Stomach (tissue), 9 donors: Measurements from ENCODE around the gene HPGDS. TPM values are rescaled to one million over a fixed set of nuclear protein-coding genes. Genes with fewer than 3 reads are reported as not detected.

Experiments
- DNase-seq, 2 donors: peaks; one replicate each; pipeline versions ENCODE4 v3.0.0 to v3.0.0-alpha.2; 2013 to 2019
- H3K27ac ChIP-seq, 5 donors: fragments of 200-600 bp in 4 of 5; sonication (generic) in 4 of 5; one replicate each; pipeline ENCODE4 v1.5.1; 2013 to 2019; ENCODE audit warnings: mild to moderate bottlenecking in 1 of 5, moderate library complexity in 1 of 5
- H3K27me3 ChIP-seq, 3 donors: fragments of 200-600 bp; sonication (generic); one replicate each; pipeline ENCODE4 v1.5.1; 2017 to 2019; ENCODE audit warnings: mixed run types in 1 of 3
- H3K36me3 ChIP-seq, 4 donors: fragments of 200-600 bp; sonication (generic); 1 replicate in 3 of 4; 2 replicates in 1 of 4; pipeline ENCODE4 v1.5.1; 2016 to 2019
- H3K4me1 ChIP-seq, 4 donors: fragments of 200-600 bp; sonication (generic); one replicate each; pipeline ENCODE4 v1.5.1; 2016 to 2019
- H3K4me3 ChIP-seq, 4 donors: fragments of 200-600 bp; sonication (generic) in 3 of 4; one replicate each; pipeline ENCODE4 v1.5.1; 2016 to 2019; ENCODE audit warnings: mild to moderate bottlenecking in 1 of 4
- H3K9me3 ChIP-seq, 4 donors: fragments of 200-600 bp; sonication (generic); one replicate each; pipeline ENCODE4 v1.5.1; 2016 to 2019
- CTCF ChIP-seq, 7 experiments: fragments of 450-650 bp in 4 of 7; fragments of 200-600 bp in 3 of 7; sonication (generic) in 3 of 7; IDR thresholded peaks; one replicate each; pipeline ENCODE4 v1.5.1; 2016 to 2019; ENCODE audit warnings: antibody characterized with exemption in 7 of 7, control low read depth in 2 of 7, mild to moderate bottlenecking in 1 of 7
- EP300 ChIP-seq: sonication (generic); formaldehyde crosslinking; IDR thresholded peaks from one replicate; pipeline ENCODE4 v1.6.1; 2017; ENCODE audit warnings: antibody characterized with exemption
- POLR2A ChIP-seq, 4 donors: fragments of 450-650 bp; IDR thresholded peaks; one replicate each; pipeline ENCODE4 v1.6.1; 2016; ENCODE audit warnings: antibody characterized with exemption in 4 of 4, control low read depth in 2 of 4, mild to moderate bottlenecking in 1 of 4, moderate library complexity in 1 of 4
- POLR2AphosphoS5 ChIP-seq, 3 donors: sonication (generic); formaldehyde crosslinking; IDR thresholded peaks; one replicate each; pipeline ENCODE4 v1.6.1; 2016; ENCODE audit warnings: antibody characterized with exemption in 3 of 3
- WGBS, 5 donors: extraction: QIAGEN DNeasy Blood & Tissue Kit in 3 of 5; methylation state at CpG; one replicate each; pipeline versions ENCODE4 v1.1.5 to v1.1.7; 2013 to 2018; 5-methylcytosine and 5-hydroxymethylcytosine counted together
- intact Hi-C: fragments of 100-400 bp; cut with DNase I; formaldehyde crosslinking; loops from one replicate; pipeline ENCODE4 v1.15.1; 2023; ENCODE audit warnings: low total_unique reads
- polyA plus RNA-seq, 3 donors: library from polyadenylated mRNA; stranded (reverse); fragments of 200-250 nt; gene quantifications; one replicate each; pipeline ENCODE4 v1.2.3, GENCODE V29; 2013
- total RNA-seq, 5 donors: library from RNA; depleted of rRNA; stranded (reverse); fragments of >200 nt; gene quantifications; one replicate each; pipeline versions ENCODE4 v1.1.0 to v1.2.3, GENCODE V29; 2014 to 2016
- donor health status: healthy with polysubstance abuse.
- donor health status: Bipolar disorder and iron deficiency.
- donor health status: healthy.

Gene HPGDS
- total and polyA plus RNA-seq, 8 donors = 0.30 to 26.4 (median 3.8) TPM; not detected in 2

- no peaks in the 10 kb centered on the region for H3K9me3 ChIP-seq
- TF ChIP-seq EP300 = no peak
- TF ChIP-seq POLR2AphosphoS5 (IDR thresholded peaks at IDR 0.05) = no peak
- no peak for TF ChIP-seq POLR2A (IDR thresholded peaks at IDR 0.05)
- no peak for TF ChIP-seq CTCF (IDR thresholded peaks at IDR 0.05)
Measured at GRCh38 chr4:94346541-94346940, 3.9 kb upstream of the HPGDS start.

GRCh38 chr4:94345969-94346368 lies 3.3 kb upstream of the HPGDS start:
- Histone ChIP-seq H3K36me3 (no peaks in the 10 kb centered on the region), H3K27me3 (no peaks in the 10 kb centered on the region), H3K27ac (peak overlapping the region in 2 of 5 donors; percentile 6 to 35), H3K4me1 (no peaks in the 10 kb centered on the region), H3K4me3 (no peak overlapping the region), H3K9me3 (no peaks in the 10 kb centered on the region)
- intact Hi-C loops = no loop called here
- no peak for DNase-seq
- no peak for TF ChIP-seq POLR2A (IDR thresholded peaks at IDR 0.05)
- WGBS, 5 donors = 14 to 34% (median 22%) methylated on average over 2 of the region's 2 CpGs

More at GRCh38 chr4:94346541-94346940, 3.9 kb upstream of the HPGDS start:
- H3K27me3 ChIP-seq = no peaks in the 10 kb centered on the region
- intact Hi-C loops = no loop called here
- H3K4me3 ChIP-seq = no peak overlapping the region
- DNase-seq = no peak
- no peaks in the 10 kb centered on the region for H3K4me1 ChIP-seq
- no peaks in the 10 kb centered on the region for H3K36me3 ChIP-seq
- no peak overlapping the region for H3K27ac ChIP-seq

GRCh38 chr4:94345266-94345665 lies 2.6 kb upstream of the HPGDS start:
- no peaks in the 10 kb centered on the region for H3K9me3 ChIP-seq
- no peaks in the 10 kb centered on the region for H3K27me3 ChIP-seq
- no peaks in the 10 kb centered on the region for H3K36me3 ChIP-seq
- TF ChIP-seq CTCF (IDR thresholded peaks at IDR 0.05) (no peak), POLR2AphosphoS5 (IDR thresholded peaks at IDR 0.05) (no peak), EP300 (no peak), POLR2A (IDR thresholded peaks at IDR 0.05) (no peak)
- no peaks in the 10 kb centered on the region for H3K4me1 ChIP-seq
- peak in 1 of 2 donors; percentile 14 for DNase-seq
- H3K4me3 ChIP-seq = no peak overlapping the region
- 46 to 62% (median 55%) methylated on average over 4 of the region's 4 CpGs for WGBS, 5 donors
- peak overlapping the region in 2 of 5 donors; percentile 6 to 35 for H3K27ac ChIP-seq
- intact Hi-C loops = no loop called here

- TF ChIP-seq POLR2A (IDR thresholded peaks at IDR 0.05) (no peak), EP300 (no peak), CTCF (IDR thresholded peaks at IDR 0.05) (no peak), POLR2AphosphoS5 (IDR thresholded peaks at IDR 0.05) (no peak)
- H3K4me1 ChIP-seq = no peaks in the 10 kb centered on the region
- H3K27me3 ChIP-seq = no peaks in the 10 kb centered on the region
- no peak overlapping the region for H3K27ac ChIP-seq
- intact Hi-C loops = no loop called here
- no peak overlapping the region for H3K4me3 ChIP-seq
- no peaks in the 10 kb centered on the region for H3K9me3 ChIP-seq
- H3K36me3 ChIP-seq = no peaks in the 10 kb centered on the region
- DNase-seq = no peak
- WGBS, 5 donors = 71 to 78% (median 72%) methylated on average over 5 of the region's 5 CpGs
Measured at GRCh38 chr4:94344457-94344856, 1.8 kb upstream of the HPGDS start.

- intact Hi-C loops = no loop called here
- TF ChIP-seq POLR2AphosphoS5 (IDR thresholded peaks at IDR 0.05) = no peak
- TF ChIP-seq CTCF (IDR thresholded peaks at IDR 0.05) = no peak
- no peak for TF ChIP-seq POLR2A (IDR thresholded peaks at IDR 0.05)
- TF ChIP-seq EP300 = no peak
Measured at GRCh38 chr4:94341481-94342370, 910 bp downstream of the HPGDS start.

More at GRCh38 chr4:94341481-94342370, 910 bp downstream of the HPGDS start:
- no peak overlapping the region for H3K4me3 ChIP-seq
- 83 to 88% (median 86%) methylated on average over 3 of the region's 3 CpGs for WGBS, 5 donors
- H3K9me3 ChIP-seq = no peaks in the 10 kb centered on the region
- no peaks in the 10 kb centered on the region for H3K36me3 ChIP-seq
- no peak for DNase-seq
- H3K27me3 ChIP-seq = no peaks in the 10 kb centered on the region
- no peak overlapping the region for H3K27ac ChIP-seq
- no peaks in the 10 kb centered on the region for H3K4me1 ChIP-seq
